Adipocyte (in vitro differentiated cells): ENCODE results near the gene AMFR.

Source experiments
- DNase-seq: peaks from one replicate; pipeline ENCODE4 v3.0.0-alpha.2; 2015; ENCODE audit warnings: low read depth
- H3K27me3 ChIP-seq: replicated peaks from 2 replicates; pipeline ENCODE4 v1.7.0; 2013; ENCODE audit warnings: mild to moderate bottlenecking, low read length, moderate library complexity; ENCODE audit not compliant: control insufficient read depth, insufficient read depth
- H3K36me3 ChIP-seq: 2 replicates; pipeline ENCODE4 v1.7.0; 2013; ENCODE audit warnings: low read length, mild to moderate bottlenecking, moderate library complexity; ENCODE audit not compliant: control insufficient read depth, insufficient read depth, severe bottlenecking
- H3K4me1 ChIP-seq: 2 replicates; pipeline ENCODE4 v1.7.0; 2013; ENCODE audit warnings: mild to moderate bottlenecking, low read length, moderate library complexity; ENCODE audit not compliant: control insufficient read depth, insufficient read depth
- H3K4me3 ChIP-seq: 2 replicates; pipeline ENCODE4 v1.7.0; 2013; ENCODE audit warnings: mild to moderate bottlenecking, low read length, moderate library complexity
- H3K9ac ChIP-seq: 2 replicates; pipeline ENCODE4 v1.7.0; 2013; ENCODE audit warnings: mild to moderate bottlenecking, low read length, moderate library complexity
- H3K9me3 ChIP-seq: 2 replicates; pipeline ENCODE4 v1.7.0; 2013; ENCODE audit warnings: mild to moderate bottlenecking, low read length, moderate library complexity; ENCODE audit not compliant: control insufficient read depth

The AMFR gene

DNA sequence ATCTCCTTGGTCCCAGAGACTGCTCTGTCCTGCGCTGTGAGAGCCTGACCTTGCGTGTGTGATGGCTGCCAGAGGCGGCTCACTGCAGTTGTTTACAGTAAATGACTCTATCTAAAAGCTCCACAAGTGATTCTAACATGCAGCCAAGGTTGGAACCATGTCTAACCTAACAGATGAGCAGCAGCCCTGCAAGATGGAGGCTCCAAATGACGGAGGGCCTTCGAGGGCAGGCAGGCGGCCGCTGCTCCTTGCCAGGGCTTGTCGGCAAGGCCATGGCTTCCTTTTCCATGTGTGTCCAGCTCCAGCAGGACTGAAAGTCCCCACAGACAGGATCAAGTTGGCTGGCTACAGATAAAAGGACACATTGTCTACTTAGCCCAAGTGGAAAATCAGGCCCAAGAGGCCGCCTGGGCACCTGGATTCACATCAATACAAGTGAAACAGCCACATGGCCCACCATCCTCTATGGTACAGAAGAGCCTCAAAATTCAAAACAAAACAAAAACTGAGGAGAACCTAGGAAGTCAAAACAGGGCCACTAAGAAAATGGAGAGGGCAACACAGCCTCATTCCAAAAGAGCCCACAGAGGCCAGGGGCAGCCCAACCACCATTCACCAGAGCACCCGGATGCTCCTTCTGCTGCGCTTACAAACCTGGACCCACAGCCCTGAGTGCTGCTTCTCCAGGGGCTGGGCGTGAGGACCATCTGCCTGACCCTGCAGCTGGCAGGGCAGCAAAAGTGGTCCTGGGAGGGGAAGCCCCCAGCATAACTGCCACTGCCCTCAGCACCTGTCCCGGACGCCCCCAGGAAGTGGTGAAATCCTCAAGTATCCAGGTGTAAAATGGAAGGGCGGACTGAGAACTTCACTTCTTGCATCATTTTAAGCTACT, 65.0 kb downstream of the AMFR start:
- H3K36me3 ChIP-seq: peaks cover 47% of the 10 kb centered on the region
- H3K4me1 ChIP-seq: peaks cover 4% of the 10 kb centered on the region
- H3K9me3 ChIP-seq: no peaks in the 10 kb centered on the region
- H3K4me3 ChIP-seq: no peak overlapping the region
- no peaks in the 10 kb centered on the region for H3K27me3 ChIP-seq
- DNase-seq: no peak
- H3K9ac ChIP-seq: no peak overlapping the region

DNA sequence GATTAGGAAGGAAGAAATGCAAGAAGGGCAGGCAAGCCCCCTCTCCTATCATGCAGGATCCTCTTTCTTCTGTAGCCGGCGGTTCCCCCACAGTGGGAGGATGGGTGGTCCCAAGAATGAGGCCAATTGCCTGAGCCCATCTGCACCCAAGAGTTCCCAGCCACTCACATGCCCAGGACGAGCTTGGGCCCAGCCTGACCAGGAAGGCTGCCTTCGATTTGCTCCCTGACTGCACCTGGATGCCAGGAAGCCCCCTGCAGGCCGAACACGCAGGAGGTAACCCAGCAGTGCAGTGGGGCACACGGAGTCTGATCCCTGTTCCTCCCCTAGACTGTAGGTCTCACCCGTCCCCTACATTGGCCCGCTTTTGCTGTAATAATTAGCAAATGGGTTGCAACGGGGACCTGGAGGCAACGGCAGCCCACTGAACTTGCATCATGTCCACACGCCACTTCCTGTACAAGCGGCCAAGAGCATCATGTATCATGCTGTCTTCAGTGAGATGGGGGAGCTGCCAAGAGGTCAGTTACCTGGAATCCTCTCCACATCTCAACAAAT, 67.5 kb downstream of the AMFR start:
- Histone ChIP-seq H3K4me3 (no peak overlapping the region), H3K9ac (peak overlapping the region; percentile 80), H3K36me3 (peaks cover 22% of the 10 kb centered on the region), H3K4me1 (peaks cover 4% of the 10 kb centered on the region), H3K9me3 (no peaks in the 10 kb centered on the region), H3K27me3 (no peaks in the 10 kb centered on the region)
- no peak for DNase-seq

DNA sequence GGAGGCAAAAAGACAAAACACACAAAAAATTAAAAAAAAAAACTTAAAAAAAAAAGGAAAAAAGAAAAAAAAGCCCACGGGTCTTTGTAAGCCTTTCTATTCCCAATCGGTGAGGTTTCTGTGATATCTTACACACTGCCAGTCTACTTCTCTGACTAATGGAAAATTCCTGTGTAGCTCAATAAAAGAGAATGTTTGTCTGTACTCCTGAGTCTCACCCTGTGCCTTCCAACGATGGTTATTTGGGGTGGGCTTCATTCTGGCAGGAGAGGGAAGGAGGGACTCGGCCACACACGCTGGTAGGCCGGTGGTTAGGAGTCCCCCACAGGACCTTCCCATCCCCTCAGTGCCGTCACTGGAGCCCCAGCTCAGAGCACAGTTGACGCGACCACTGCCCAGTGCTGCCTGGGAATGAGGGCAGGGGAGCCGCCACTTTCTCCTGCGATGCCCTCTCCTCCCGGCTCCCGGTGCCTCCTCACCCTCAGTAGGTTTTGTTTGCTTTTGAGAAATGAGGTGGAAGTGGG, 68.0 kb downstream of the AMFR start:
- Histone ChIP-seq H3K9me3 (no peaks in the 10 kb centered on the region), H3K36me3 (peaks cover 16% of the 10 kb centered on the region), H3K27me3 (peaks cover 5% of the 10 kb centered on the region), H3K9ac (peak overlapping the region; percentile 80), H3K4me1 (peaks cover 4% of the 10 kb centered on the region), H3K4me3 (peak overlapping the region; percentile 82)
- peak; percentile 69 for DNase-seq

DNA sequence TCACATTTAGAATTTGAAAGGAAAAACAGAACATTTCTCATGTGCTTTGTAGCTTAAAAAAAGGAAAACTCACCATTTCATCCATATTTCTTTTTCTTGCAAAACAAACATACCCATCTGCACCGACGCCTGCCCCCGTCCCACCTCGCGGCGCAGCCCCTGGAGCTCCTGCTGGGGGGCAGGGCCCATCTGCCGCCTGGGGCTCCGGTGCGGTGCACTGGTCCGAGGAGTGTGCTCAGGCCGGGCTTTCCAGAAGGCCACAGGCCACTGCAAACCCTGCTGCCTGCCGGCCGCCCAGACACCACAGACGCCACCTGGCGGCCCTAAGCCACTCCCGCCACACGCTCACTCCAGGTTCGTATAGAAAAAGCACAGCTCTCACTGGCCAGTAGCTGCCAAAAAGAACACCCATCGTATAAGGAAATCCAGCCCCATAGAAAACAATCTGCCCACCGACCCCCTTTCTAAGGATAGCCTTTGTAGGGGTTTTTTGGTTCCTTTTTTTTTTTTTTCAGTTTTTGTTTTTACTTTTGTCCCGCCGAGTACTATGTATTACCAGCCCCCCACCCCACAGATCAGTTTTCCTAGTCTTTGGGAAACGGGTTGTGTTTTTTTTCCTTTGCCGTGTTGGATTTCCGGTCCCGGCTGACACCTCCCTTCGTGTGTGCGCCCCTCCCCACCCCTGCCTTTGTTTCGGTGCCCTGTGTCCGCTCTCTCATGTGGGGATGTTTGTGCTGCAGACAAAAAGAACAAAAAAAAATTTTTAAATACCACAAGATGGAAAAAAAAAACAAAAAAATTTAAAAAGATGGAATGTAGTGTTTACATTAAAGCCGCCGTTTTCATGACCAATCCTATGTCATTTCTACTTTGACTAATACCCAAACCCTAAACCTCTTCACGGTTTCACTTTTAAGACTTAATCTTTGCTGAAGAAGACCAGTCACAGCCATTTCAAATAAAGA, 68.8 kb downstream of the AMFR start:
- Histone ChIP-seq H3K36me3 (peaks cover 11% of the 10 kb centered on the region), H3K27me3 (peaks cover 12% of the 10 kb centered on the region), H3K4me3 (peak overlapping the region; percentile 82), H3K4me1 (peaks cover 4% of the 10 kb centered on the region), H3K9me3 (no peaks in the 10 kb centered on the region), H3K9ac (peak overlapping the region; percentile 80)
- DNase-seq: peak; percentile 91

DNA sequence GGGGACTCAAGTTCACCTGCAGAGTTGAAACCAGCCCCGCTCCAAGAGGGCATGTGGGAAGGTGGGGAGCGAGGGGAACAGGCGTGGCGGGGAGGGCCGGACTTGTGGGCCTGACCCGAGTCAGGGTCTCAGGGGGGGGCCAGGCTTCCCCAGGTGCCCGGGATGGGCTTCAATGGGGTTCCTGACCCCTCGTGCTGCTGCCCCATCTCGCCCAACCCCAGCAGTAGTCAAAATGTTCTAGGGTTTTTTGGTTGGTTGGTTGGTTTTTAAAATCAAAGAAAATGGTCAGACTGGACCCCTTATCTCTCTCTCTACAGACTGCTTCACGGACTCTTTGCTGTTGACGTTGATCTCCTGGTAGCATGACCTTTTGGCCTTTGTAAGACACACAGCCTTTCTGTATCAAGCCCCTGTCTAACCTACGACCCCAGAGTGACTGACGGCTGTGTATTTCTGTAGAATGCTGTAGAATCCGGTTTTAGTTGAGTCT, 69.5 kb downstream of the AMFR start:
- no peak for DNase-seq
- Histone ChIP-seq H3K9me3 (no peaks in the 10 kb centered on the region), H3K27me3 (peaks cover 19% of the 10 kb centered on the region), H3K36me3 (peaks cover 7% of the 10 kb centered on the region), H3K4me1 (peaks cover 4% of the 10 kb centered on the region), H3K9ac (peak overlapping the region; percentile 80), H3K4me3 (no peak overlapping the region)

DNA sequence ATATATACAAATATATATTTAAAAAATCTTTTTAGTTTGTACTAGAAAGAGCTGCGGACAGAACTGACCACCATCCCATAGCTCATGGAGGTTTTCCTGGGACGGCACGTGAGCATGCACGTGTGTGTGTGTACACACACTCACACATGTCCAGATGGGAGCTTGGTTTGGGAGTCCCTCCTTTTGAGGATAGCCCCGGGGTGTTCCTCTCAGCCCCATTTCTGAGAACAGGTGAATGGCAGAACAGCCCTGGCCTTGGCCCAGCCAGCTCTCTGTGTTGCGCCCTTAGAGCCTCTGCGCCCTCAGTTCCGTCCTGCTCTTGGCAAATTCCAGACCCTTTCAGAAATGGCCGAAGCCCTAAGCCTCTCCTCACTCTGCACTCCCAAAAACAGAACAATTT, 70.1 kb downstream of the AMFR start:
- H3K27me3 ChIP-seq: peaks cover 25% of the 10 kb centered on the region
- H3K4me3 ChIP-seq: no peak overlapping the region
- no peaks in the 10 kb centered on the region for H3K9me3 ChIP-seq
- no peak for DNase-seq
- no peak overlapping the region for H3K9ac ChIP-seq
- peaks cover 4% of the 10 kb centered on the region for H3K4me1 ChIP-seq
- H3K36me3 ChIP-seq: peaks cover 1% of the 10 kb centered on the region

DNA sequence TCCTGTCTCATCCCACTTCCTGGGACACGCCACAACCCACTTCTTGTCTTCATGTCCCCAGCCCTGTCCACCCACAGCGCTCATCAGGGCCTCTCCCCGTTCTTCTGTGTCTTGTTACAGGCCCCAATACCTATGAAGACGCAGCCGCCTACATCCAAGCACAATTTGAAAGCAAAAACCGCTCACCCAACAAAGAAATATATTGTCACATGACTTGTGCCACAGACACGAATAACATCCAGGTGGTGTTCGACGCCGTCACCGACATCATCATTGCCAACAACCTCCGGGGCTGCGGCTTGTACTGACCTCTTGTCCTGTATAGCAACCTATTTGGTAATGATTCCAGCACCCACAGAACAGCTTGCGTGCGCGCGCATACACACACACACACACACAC, 70.6 kb downstream of the AMFR start:
- Histone ChIP-seq H3K9me3 (no peaks in the 10 kb centered on the region), H3K9ac (no peak overlapping the region), H3K4me1 (peaks cover 4% of the 10 kb centered on the region), H3K27me3 (peaks cover 30% of the 10 kb centered on the region), H3K36me3 (no peaks in the 10 kb centered on the region), H3K4me3 (no peak overlapping the region)
- DNase-seq: no peak

DNA sequence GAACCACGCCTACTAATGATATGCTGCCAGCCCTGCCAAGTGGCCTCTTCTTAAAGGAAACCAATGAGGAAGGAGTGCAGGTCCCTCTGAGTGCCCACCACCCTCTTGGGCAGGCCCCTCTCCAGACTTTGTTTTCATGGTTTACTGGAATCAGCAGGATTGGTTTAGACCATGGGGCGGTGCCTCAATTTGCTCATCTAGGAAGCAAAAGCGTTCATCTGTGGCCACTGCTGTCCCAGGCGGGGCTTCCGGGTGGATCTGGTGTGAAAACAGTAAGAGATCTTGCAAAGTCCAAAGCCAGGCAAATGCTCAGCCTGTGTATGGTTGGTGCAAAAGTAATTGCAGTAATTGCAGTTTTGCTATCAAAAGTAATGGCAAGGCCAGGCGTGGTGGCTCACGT, 71.3 kb downstream of the AMFR start:
- Histone ChIP-seq H3K27me3 (peaks cover 37% of the 10 kb centered on the region), H3K4me3 (no peak overlapping the region), H3K4me1 (peaks cover 4% of the 10 kb centered on the region), H3K9ac (no peak overlapping the region), H3K36me3 (no peaks in the 10 kb centered on the region), H3K9me3 (no peaks in the 10 kb centered on the region)
- DNase-seq: no peak

DNA sequence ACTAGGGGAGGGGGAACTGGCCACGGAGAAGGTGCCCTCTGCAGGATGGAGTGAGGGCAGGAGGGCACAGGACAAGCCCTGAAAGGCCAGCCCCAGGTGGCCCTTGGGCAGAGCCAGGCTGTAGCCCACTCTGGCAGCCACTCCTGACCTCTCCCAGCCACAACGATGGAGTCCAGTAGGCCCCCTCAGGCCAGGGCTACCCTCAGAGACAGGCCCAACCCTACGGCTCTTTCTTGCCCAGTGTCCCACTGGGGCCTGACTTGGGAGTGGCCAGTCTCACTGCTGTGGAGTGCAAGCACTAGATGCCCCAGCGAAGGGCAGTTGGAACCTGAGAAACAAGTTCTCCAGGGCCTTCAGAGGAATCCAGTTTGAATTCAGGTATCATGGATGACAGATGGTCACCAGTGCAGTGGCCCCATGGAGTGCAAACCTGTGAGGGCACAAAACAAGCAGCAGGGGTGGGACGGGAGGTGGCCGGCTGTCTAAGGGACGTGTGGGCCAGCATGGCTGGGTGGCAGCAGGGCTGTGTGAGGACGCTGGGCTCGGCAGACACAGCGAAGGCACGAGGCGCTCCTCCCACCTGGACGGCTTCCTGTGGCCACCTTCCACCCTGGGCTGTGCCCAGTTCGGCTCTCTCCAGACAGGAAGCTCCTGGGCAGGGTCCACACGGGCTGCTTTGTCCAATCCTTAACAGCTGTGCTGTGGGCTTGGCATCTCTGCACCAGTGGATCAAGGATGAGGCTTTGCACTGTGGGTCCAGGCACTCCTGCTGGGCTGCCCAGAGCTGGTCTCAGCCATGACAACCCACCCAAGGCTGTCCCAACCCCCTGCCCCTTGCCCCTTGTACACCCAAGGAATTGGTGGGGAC, 72.1 kb downstream of the AMFR start:
- H3K9me3 ChIP-seq: no peaks in the 10 kb centered on the region
- no peaks in the 10 kb centered on the region for H3K36me3 ChIP-seq
- H3K27me3 ChIP-seq: peaks cover 40% of the 10 kb centered on the region
- no peak for DNase-seq
- no peak overlapping the region for H3K9ac ChIP-seq
- H3K4me3 ChIP-seq: no peak overlapping the region
- peaks cover 4% of the 10 kb centered on the region for H3K4me1 ChIP-seq

DNA sequence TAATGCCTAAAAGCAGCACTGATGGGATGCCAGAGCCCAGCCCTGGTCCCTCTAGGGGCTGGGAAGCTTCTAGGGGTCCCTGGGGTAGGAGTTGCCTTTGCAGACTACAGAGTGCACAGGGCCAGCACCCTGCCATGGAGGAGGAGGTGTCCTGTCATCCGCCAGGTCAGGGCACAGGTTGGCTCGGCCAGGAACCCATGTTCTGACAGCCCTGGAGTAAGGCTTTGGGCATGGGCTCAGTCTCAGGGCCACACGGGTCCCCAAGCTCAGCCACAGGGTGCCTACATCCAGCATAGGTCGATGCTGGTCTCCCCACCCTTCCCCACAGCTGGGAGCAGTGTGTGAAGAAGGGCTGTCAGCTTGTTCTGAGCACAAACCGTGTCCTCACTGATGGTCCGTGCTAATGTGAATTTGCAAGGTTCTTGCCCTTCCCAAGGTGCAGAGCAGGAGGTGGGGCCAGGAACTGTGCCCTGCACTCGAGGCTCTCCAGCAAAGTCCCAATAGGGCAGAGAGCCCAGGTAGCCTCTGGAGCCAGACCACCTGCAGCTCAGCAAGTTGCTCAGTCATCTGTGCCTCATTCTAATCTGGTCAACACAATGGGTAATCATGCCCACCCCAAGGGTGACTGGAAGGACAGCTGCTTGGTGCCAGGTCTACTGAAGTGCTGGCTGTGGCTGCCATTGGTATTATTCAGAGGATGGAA, 72.8 kb downstream of the AMFR start:
- Histone ChIP-seq H3K9ac (no peak overlapping the region), H3K4me1 (peaks cover 3% of the 10 kb centered on the region), H3K4me3 (no peak overlapping the region), H3K9me3 (no peaks in the 10 kb centered on the region), H3K27me3 (peaks cover 40% of the 10 kb centered on the region), H3K36me3 (no peaks in the 10 kb centered on the region)
- no peak for DNase-seq
